ENCODE measurements around the gene BTRC.
"Not testable (repeated sequence)": the region's sequence is repeated elsewhere in the genome, so short reads cannot be mapped to it uniquely, and the experiment has no call there.

The BTRC gene

DNA sequence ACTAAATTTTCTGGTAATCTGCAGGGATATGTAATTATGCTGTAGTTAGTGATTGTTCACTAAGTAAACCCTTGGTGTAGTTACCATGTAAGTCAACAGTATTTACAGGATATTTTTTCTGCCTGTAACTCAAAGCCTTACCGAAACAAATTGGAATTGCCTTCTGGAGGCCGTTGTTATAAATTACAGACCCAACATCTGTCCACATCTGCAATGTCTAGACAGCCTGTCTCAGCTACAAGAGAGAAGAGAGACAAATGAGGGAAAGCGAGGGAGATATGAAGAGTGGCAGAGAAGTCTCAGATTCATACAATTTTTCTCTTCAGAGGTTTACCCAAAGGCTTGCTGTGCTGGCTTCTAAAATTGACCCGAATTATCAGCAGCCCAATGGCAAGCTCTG is 23.7 kb upstream of the BTRC start:
- no peaks in the 10 kb centered on the region for H3K4me1 Mint-ChIP-seq (ENCODE audit: low read depth)
- no peak overlapping the region for H3K4me3 Mint-ChIP-seq
- H3K27me3 Mint-ChIP-seq (ENCODE audit: low read depth) = peaks cover 31% of the 10 kb centered on the region
- H3K9me3 Mint-ChIP-seq = no peaks in the 10 kb centered on the region
- no peak overlapping the region for H3K27ac Mint-ChIP-seq
- no peaks in the 10 kb centered on the region for H3K36me3 Mint-ChIP-seq (ENCODE audit: low read depth)
- no peak for DNase-seq (ENCODE audit: low spot score)

DNA sequence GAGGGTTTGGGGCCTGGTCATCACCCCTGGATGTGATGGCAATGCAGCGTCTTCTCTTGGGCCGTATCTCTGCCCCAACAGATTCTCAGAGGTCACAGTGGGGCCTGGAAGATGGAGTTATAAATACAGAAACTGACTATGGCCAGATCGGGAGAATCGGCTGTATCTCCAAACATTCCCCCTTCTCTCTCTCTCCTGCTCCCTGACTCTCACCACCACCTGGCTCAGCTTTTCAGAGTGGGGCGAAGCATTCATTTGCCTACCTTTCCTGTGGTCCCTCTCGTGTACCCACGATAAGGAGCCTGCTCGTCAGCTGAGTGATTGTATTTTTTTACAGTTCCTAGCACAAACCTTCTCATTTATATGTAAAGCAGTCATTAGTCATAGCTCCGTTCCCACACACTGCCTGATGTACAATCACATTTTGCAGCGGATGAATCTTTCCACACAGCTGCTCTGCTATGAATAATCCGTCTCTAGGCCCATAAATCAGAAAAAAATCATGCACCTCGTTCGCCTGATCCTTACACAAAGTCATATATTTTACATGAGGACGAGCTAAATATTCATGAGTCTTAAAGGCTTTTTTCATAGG is 23.2 kb upstream of the BTRC start:
- H3K27me3 Mint-ChIP-seq (ENCODE audit: low read depth) = peaks cover 31% of the 10 kb centered on the region
- no peaks in the 10 kb centered on the region for H3K36me3 Mint-ChIP-seq (ENCODE audit: low read depth)
- H3K9me3 Mint-ChIP-seq = no peaks in the 10 kb centered on the region
- no peak for DNase-seq (ENCODE audit: low spot score)
- no peaks in the 10 kb centered on the region for H3K4me1 Mint-ChIP-seq (ENCODE audit: low read depth)
- H3K27ac Mint-ChIP-seq = no peak overlapping the region
- H3K4me3 Mint-ChIP-seq = no peak overlapping the region

DNA sequence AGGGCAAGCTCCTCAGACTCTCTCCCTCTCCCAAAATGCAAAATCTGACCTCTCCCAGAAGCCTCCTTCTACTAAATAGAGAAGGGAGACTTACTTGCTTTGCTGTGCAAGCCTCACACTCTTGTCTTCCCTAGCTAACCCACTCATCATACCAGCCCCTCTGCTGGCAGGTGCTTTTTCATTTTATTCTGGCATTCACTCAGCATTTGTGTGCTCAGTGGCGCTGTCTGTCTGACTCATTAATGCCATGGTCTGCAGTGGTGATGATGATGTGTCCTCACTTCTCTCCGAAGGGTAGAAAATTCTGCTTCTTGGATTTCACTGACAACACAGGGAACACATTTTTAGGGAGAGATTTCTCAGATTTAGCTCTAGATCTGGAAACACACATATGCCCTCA is 22.0 kb upstream of the BTRC start:
- DNase-seq (ENCODE audit: low spot score) = no peak
- Mint-ChIP-seq H3K9me3 (no peaks in the 10 kb centered on the region), H3K27ac (no peak overlapping the region), H3K36me3 (ENCODE audit: low read depth) (no peaks in the 10 kb centered on the region), H3K27me3 (ENCODE audit: low read depth) (peaks cover 27% of the 10 kb centered on the region), H3K4me3 (no peak overlapping the region), H3K4me1 (ENCODE audit: low read depth) (no peaks in the 10 kb centered on the region)

DNA sequence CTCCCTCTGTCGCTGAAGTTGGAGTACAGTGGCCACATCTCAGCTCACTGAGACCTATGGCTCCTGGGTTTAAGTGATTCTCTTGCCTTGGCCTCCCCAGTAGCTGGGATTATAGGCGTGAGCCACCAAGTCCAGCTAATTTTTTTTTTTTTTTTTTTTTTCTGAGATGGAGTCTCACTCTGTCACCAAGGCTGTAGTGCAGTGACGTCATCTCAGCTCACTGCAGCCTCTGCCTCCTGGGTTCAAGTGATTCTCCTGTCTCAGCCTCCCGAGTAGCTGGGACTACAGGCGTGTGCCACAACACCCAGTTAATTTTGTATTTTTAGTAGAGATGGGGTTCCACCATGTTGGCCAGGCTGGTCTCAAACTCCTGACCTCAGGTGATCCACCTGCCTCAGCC is 19.7 kb upstream of the BTRC start:
- not testable (repeated sequence) for H3K36me3 Mint-ChIP-seq (ENCODE audit: low read depth); H3K9me3 Mint-ChIP-seq; DNase-seq (ENCODE audit: low spot score); H3K4me1 Mint-ChIP-seq (ENCODE audit: low read depth); H3K4me3 Mint-ChIP-seq; H3K27ac Mint-ChIP-seq
- peaks cover 22% of the 10 kb centered on the region for H3K27me3 Mint-ChIP-seq (ENCODE audit: low read depth)

DNA sequence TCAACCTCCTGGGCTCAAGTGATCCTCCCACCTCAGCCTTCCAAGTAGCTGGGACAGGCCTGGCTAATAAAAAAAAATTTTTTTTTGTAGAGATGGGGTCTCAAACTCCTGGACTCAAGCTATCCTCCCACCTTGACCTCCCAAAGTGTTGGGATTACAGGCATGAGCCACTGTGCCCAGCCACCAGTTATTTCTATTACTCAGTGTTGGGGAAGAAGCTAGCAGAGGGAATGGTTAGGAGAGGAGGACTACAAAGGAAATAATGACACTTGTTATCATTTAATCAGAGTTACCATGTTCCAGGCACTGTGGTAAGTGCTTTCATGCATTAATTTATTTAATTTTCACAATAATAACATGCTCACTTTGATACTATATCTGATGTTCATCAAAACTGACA is 17.6 kb upstream of the BTRC start:
- no peak for DNase-seq (ENCODE audit: low spot score)
- Mint-ChIP-seq H3K27ac (no peak overlapping the region), H3K4me1 (ENCODE audit: low read depth) (no peaks in the 10 kb centered on the region), H3K9me3 (no peaks in the 10 kb centered on the region), H3K27me3 (ENCODE audit: low read depth) (peaks cover 12% of the 10 kb centered on the region), H3K4me3 (no peak overlapping the region), H3K36me3 (ENCODE audit: low read depth) (no peaks in the 10 kb centered on the region)

DNA sequence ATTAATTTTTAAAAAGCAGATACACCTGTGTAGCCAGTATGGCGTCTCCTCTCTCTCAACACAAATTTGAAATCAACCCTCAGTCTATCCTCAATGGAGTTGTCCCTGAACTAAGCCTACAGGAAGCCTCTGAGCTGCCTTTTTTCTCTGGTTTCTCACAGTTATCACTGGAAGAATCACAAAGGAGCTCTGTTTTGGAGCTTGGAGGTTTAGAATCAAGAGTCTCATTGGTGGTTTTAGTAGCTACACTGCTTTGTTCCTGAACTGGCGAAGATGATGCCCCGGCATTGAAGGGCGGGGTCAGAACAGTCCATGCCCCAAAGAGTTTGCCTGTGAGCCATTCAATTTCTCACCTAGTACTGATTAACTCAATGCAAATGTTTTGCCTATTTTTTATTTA is 16.1 kb upstream of the BTRC start:
- Mint-ChIP-seq H3K27me3 (ENCODE audit: low read depth) (peaks cover 4% of the 10 kb centered on the region), H3K9me3 (no peaks in the 10 kb centered on the region), H3K4me1 (ENCODE audit: low read depth) (no peaks in the 10 kb centered on the region), H3K36me3 (ENCODE audit: low read depth) (no peaks in the 10 kb centered on the region), H3K27ac (no peak overlapping the region), H3K4me3 (no peak overlapping the region)
- DNase-seq (ENCODE audit: low spot score) = no peak

DNA sequence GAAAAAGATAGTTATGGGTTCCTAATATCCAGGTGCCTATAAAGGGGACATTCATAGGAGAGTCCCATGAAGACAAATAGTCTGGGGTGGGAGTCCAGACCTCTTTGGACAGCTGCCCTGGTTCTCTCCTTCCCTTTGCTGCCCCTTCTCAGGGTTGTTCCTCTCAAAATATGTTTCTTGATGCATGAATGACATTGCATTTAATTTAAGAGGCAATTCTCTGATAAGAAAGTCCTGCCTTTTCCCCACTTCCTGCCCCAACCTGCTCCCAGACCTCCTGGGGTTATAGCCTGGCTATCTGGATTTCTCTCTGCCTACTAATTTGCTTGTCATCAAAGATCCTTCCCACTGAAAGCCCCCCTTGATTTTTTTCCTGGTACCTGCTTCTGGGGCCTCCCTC is 12.5 kb upstream of the BTRC start:
- no peaks in the 10 kb centered on the region for H3K9me3 Mint-ChIP-seq
- no peak for DNase-seq (ENCODE audit: low spot score)
- H3K4me1 Mint-ChIP-seq (ENCODE audit: low read depth) = no peaks in the 10 kb centered on the region
- no peaks in the 10 kb centered on the region for H3K36me3 Mint-ChIP-seq (ENCODE audit: low read depth)
- no peak overlapping the region for H3K4me3 Mint-ChIP-seq
- H3K27me3 Mint-ChIP-seq (ENCODE audit: low read depth) = peaks cover 7% of the 10 kb centered on the region
- no peak overlapping the region for H3K27ac Mint-ChIP-seq

DNA sequence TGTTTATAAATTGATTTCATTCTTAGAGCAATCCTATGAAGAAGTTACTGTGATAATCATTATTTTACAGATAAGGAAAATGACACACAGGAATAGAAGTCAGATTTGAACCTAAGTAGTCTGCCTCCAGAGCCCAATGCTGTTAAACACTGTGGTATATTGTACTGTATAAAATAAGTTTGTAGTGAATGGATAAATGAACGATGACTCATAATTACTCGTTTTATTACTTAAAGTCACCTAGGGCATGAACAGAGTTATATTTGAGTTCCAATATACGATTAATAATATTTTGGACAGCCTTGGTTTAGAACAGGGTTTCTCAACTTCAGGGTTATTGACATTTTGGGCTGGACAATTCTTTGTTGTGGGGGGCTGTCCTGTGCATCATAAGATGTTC is 7.8 kb upstream of the BTRC start:
- no peak for DNase-seq (ENCODE audit: low spot score)
- Mint-ChIP-seq H3K27ac (no peak overlapping the region), H3K27me3 (ENCODE audit: low read depth) (peaks cover 20% of the 10 kb centered on the region), H3K9me3 (no peaks in the 10 kb centered on the region), H3K4me1 (ENCODE audit: low read depth) (no peaks in the 10 kb centered on the region), H3K4me3 (no peak overlapping the region), H3K36me3 (ENCODE audit: low read depth) (no peaks in the 10 kb centered on the region)

DNA sequence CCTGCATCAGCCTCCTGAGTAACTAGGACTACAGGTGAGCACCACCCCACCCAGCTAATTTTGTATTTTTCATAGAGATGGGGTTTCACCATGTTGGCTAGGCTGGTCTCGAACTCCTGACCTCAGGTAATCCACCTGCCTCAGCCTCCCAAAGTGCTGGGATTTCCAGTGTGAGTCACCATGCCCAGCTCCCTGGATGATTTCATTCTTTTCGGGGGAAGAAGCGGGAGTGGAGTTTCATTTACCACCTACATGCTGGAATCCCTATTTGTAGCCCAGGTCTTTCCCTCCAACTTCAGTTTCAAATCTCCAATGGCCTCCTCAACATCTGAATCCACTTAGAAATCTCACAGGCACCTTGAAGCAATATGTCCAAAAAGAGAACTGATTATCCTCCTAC is 2.9 kb upstream of the BTRC start:
- Mint-ChIP-seq H3K36me3 (ENCODE audit: low read depth) (peaks cover 4% of the 10 kb centered on the region), H3K4me3 (no peak overlapping the region)
- no peak for DNase-seq (ENCODE audit: low spot score)

DNA sequence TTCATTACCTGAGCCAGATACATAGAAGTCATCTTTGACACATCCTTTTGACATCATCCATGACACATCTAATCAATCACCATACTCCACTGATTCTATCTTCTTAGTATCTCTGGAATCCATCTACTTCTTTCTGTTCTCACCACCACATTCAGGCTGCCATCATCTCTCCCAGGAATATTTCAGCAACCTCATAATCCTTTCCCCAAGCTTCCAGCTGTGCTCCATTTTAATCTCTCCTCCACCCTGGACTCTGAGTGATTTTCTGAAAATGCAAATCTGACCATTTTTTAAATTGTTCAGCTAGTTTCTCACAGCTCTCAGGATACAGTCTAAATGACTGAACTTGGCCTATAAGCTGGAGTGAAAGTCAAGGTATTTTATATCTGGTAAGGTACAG is 2.5 kb upstream of the BTRC start:
- Mint-ChIP-seq H3K27me3 (ENCODE audit: low read depth) (peaks cover 20% of the 10 kb centered on the region), H3K9me3 (no peaks in the 10 kb centered on the region), H3K4me3 (no peak overlapping the region), H3K27ac (no peak overlapping the region), H3K36me3 (ENCODE audit: low read depth) (peaks cover 4% of the 10 kb centered on the region), H3K4me1 (ENCODE audit: low read depth) (peaks cover 11% of the 10 kb centered on the region)
- no peak for DNase-seq (ENCODE audit: low spot score)

More for the DNA sequence above, 2.9 kb upstream of the BTRC start:
- Mint-ChIP-seq H3K9me3 (no peaks in the 10 kb centered on the region), H3K27ac (no peak overlapping the region), H3K27me3 (ENCODE audit: low read depth) (peaks cover 20% of the 10 kb centered on the region), H3K4me1 (ENCODE audit: low read depth) (peaks cover 11% of the 10 kb centered on the region)

DNA sequence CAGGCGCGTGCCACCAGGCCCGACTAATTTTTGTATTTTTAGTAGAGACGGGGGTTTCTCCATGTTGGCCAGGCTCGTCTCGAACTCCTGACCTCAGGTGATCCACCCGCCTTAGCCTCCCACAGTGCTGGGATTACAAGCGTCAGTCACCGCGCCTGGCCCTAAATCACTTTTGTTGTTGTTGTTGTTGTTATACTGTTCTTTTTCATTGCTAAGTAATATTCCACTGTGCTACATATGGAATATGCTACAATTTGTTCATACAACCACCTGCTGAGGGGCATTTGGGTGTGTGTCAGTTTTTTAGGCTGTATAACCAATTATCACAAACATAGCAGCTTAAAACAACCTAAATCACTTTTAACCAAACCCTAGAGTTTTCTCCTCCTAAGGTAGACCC is 1.1 kb upstream of the BTRC start:
- not testable (repeated sequence) for H3K27ac Mint-ChIP-seq; H3K36me3 Mint-ChIP-seq (ENCODE audit: low read depth); DNase-seq (ENCODE audit: low spot score); H3K4me3 Mint-ChIP-seq; H3K9me3 Mint-ChIP-seq
- H3K4me1 Mint-ChIP-seq (ENCODE audit: low read depth) = peaks cover 11% of the 10 kb centered on the region
- H3K27me3 Mint-ChIP-seq (ENCODE audit: low read depth) = peaks cover 20% of the 10 kb centered on the region

DNA sequence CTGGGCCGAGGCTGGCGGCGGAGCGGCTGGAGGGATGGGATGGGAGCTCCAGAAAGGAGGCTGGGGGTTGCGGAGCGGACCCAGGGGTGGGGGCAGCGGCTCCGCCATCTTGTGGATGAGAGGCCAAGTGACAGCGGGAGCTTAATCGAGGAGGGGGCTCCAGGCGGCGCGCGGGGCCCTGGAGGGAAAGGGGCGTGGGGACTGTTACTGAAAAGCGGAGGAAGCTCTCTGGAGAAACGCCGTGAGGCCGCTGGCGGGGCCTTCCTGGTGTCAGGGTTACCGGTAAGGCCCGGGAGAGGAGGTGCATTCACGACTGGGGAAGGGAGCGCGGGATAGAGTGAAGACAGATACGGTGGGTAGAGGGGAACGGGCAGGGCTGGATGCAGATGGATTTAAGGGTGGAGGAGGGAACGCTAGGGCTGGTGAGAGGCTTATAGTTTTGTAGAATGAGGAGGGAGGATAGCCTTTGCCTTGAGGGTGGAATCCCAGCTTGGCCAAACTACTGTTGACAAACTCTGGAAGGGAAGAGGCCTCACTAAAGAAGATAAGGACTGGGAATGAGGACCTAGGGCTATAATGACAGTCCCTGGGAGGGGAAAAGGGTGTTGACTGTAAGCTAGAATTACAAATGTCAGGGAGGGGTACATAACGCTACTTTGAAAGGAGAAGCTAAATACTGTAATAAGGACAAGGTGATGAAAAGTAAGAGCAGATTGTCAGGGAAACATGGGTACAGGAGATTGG is 535 bp downstream of the BTRC start:
- DNase-seq (ENCODE audit: low spot score) = no peak
- Mint-ChIP-seq H3K36me3 (ENCODE audit: low read depth) (peaks cover 4% of the 10 kb centered on the region), H3K9me3 (no peaks in the 10 kb centered on the region), H3K4me3 (peak overlapping the region; percentile 96), H3K27ac (peak overlapping the region; percentile 84), H3K27me3 (ENCODE audit: low read depth) (peaks cover 15% of the 10 kb centered on the region), H3K4me1 (ENCODE audit: low read depth) (peaks cover 11% of the 10 kb centered on the region)

DNA sequence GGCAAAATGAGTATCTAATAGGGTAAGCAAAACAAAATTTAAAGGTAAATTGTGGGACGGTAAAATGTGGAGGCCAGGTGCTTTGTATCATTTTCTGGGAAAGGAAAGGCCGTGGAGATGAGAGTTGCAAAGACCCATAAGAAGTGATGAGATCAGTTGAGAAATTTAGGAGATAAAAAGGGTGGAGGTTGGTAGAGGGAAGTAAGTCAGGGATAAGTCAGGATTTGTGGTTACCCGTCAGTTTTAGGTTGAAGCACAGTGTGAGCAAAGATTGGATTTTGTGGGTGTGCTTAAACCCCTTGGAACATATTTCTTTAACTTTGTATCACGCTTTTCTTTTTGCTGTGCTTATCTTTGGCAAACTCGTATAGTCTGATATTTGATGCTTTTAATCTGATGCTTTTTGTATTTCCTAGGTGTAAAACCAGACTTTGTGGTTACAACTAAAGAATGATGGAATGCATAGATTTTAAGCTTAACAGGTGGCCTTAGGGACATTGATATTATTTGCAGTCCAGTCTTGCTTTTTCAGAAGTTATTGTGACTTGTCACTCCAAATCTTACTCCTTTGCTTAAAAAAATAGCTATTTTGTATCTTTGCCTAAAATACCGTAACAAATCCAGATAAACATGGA is 1.2 kb downstream of the BTRC start:
- H3K4me3 Mint-ChIP-seq = peak overlapping the region; percentile 96
- no peaks in the 10 kb centered on the region for H3K9me3 Mint-ChIP-seq
- H3K27ac Mint-ChIP-seq = peak overlapping the region; percentile 84
- H3K4me1 Mint-ChIP-seq (ENCODE audit: low read depth) = peaks cover 11% of the 10 kb centered on the region
- H3K36me3 Mint-ChIP-seq (ENCODE audit: low read depth) = peaks cover 4% of the 10 kb centered on the region
- DNase-seq (ENCODE audit: low spot score) = no peak
- H3K27me3 Mint-ChIP-seq (ENCODE audit: low read depth) = peaks cover 14% of the 10 kb centered on the region

DNA sequence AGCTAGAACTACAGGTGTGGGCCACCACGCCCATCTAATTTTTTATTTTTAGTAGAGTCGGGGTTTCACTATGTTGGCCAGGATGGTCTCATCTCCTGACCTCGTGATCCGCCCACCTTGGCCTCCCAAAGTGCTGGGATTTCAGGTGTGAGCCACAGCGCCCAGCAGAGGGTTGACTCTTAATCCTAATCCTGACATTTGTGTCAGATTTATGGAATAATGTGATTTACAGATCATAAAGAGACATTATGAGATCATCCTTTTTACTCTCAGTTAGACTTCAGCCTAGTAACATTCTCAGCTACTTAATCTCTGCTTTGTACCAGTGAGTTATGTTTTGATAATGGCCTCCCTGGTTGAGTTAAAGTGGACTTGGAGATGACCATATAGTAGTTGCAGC is 2.2 kb downstream of the BTRC start:
- H3K9me3 Mint-ChIP-seq = no peaks in the 10 kb centered on the region
- H3K27me3 Mint-ChIP-seq (ENCODE audit: low read depth) = peaks cover 7% of the 10 kb centered on the region
- no peak overlapping the region for H3K4me3 Mint-ChIP-seq
- H3K27ac Mint-ChIP-seq = no peak overlapping the region
- peaks cover 4% of the 10 kb centered on the region for H3K36me3 Mint-ChIP-seq (ENCODE audit: low read depth)
- H3K4me1 Mint-ChIP-seq (ENCODE audit: low read depth) = peaks cover 11% of the 10 kb centered on the region
- DNase-seq (ENCODE audit: low spot score) = no peak
